HT1080 (cell line): Measurements from ENCODE around the gene GABARAP. TPM values are rescaled to one million over a fixed set of nuclear protein-coding genes. Genes with fewer than 3 reads are reported as not detected.

Source experiments
- DNase-seq: peaks from one replicate; pipeline ENCODE4 v3.0.0-alpha.2; 2015; ENCODE audit warnings: low read depth
- small RNA-seq: library from RNA; depleted of rRNA; stranded (forward); fragments of <200 nt; gene quantifications from one replicate; pipeline ENCODE3, GENCODE V24; 2014
- total RNA-seq: library from RNA; depleted of rRNA; stranded (reverse); fragments of >200 nt; shearing (Covaris generic); gene quantifications from 2 replicates; pipeline ENCODE4 v1.2.3, GENCODE V29; 2014; rRNA removed

Gene GABARAP
- total RNA-seq, 1 experiment from 2014 or later, result 331 TPM

- no peak for DNase-seq
These were observed 33.3 kb downstream of the GABARAP start for GRCh38 chr17:7208754-7209460.

GRCh38 chr17:7208027-7208571 is 34.1 kb downstream of the GABARAP start:
- DNase-seq, result no peak

GRCh38 chr17:7207120-7208001 is 34.9 kb downstream of the GABARAP start:
- DNase-seq, result no peak

GRCh38 chr17:7205561-7205960 is 36.7 kb downstream of the GABARAP start:
- no peak for DNase-seq

GRCh38 chr17:7204828-7205461 is 37.3 kb downstream of the GABARAP start:
- no peak for DNase-seq

- DNase-seq, result no peak
These were observed 37.9 kb downstream of the GABARAP start for GRCh38 chr17:7204336-7204735.

- no peak for DNase-seq
These were observed 38.9 kb downstream of the GABARAP start for GRCh38 chr17:7203391-7203790.

GRCh38 chr17:7196651-7197401 is 45.4 kb downstream of the GABARAP start:
- DNase-seq, result no peak

- DNase-seq, result no peak
These were observed 46.3 kb downstream of the GABARAP start for GRCh38 chr17:7195971-7196370.

GRCh38 chr17:7192271-7192937 is 49.8 kb downstream of the GABARAP start:
- DNase-seq, result no peak

GRCh38 chr17:7191571-7192270 is 50.5 kb downstream of the GABARAP start:
- no peak for DNase-seq

GRCh38 chr17:7191069-7191468 is 51.2 kb downstream of the GABARAP start:
- DNase-seq, result no peak

- DNase-seq, result no peak
These were observed 51.9 kb downstream of the GABARAP start for GRCh38 chr17:7190276-7190917.

Small RNA genes within 50 kb of the gene (small RNA-seq; reads per million reads assigned to genes)
- gene AC120057.4, result not detected
- gene MIR324, result 0.68 reads per million, percentile 64 among the genes with 10 or more reads in this experiment
- gene RF00019, result not detected

Other genes starting within 250 kb of the GABARAP start
- not detected in 2 replicates for gene ALOX12, start 246.4 kb downstream of the GABARAP start, total RNA-seq
- 201 and 360 TPM in 2 replicates for gene RNASEK, start 229.8 kb downstream of the GABARAP start, total RNA-seq
- not detected in 2 replicates for gene BCL6B, start 219.4 kb downstream of the GABARAP start, total RNA-seq
- gene SLC16A13, start 206.4 kb downstream of the GABARAP start, total RNA-seq, result 0.43 TPM in 1 of 2 replicates, not detected in the other
- gene SLC16A11, start 198.4 kb downstream of the GABARAP start, total RNA-seq, result not detected in 2 replicates
- gene CLEC10A, start 162.2 kb downstream of the GABARAP start, total RNA-seq, result not detected in 2 replicates
- not detected in 2 replicates for gene ASGR2, start 127.6 kb downstream of the GABARAP start, total RNA-seq
- 2.8 and 4.0 TPM in 2 replicates for gene ASGR1, start 63.1 kb downstream of the GABARAP start, total RNA-seq
- 11.3 and 14.2 TPM in 2 replicates for gene DLG4, start 22.6 kb downstream of the GABARAP start, total RNA-seq
- 317 and 327 TPM in 2 replicates for gene ACADVL, start 22.5 kb downstream of the GABARAP start, total RNA-seq
- 45.2 and 57.0 TPM in 2 replicates for gene DVL2, start 7.9 kb downstream of the GABARAP start, total RNA-seq
- 94.0 and 115 TPM in 2 replicates for gene PHF23, start 3.0 kb downstream of the GABARAP start, total RNA-seq
- 43.6 and 79.9 TPM in 2 replicates for gene CTDNEP1, start 9.3 kb upstream of the GABARAP start, total RNA-seq
- 68.1 and 78.2 TPM in 2 replicates for gene ELP5, start 9.8 kb upstream of the GABARAP start, total RNA-seq
- gene CLDN7, start 20.0 kb upstream of the GABARAP start, total RNA-seq, result not detected in 2 replicates
- 0.03 TPM in 1 of 2 replicates, not detected in the other for gene SLC2A4, start 39.3 kb upstream of the GABARAP start, total RNA-seq
- not detected in 2 replicates for gene YBX2, start 52.2 kb upstream of the GABARAP start, total RNA-seq
- 1,448 and 1,578 TPM in 2 replicates for gene EIF5A, start 65.2 kb upstream of the GABARAP start, total RNA-seq
- gene GPS2, start 72.9 kb upstream of the GABARAP start, total RNA-seq, result 125 and 135 TPM in 2 replicates
- gene NEURL4, start 86.9 kb upstream of the GABARAP start, total RNA-seq, result 20.7 TPM in 2 replicates
- 0.90 and 2.2 TPM in 2 replicates for gene ACAP1, start 94.1 kb upstream of the GABARAP start, total RNA-seq
- gene KCTD11, start 109.7 kb upstream of the GABARAP start, total RNA-seq, result 4.7 and 5.8 TPM in 2 replicates
- gene TMEM95, start 112.7 kb upstream of the GABARAP start, total RNA-seq, result not detected in 2 replicates
- 0.24 TPM in 1 of 2 replicates, not detected in the other for gene TNK1, start 138.6 kb upstream of the GABARAP start, total RNA-seq
- 31.7 and 36.7 TPM in 2 replicates for gene PLSCR3, start 152.1 kb upstream of the GABARAP start, total RNA-seq
- 54.1 and 72.6 TPM in 2 replicates for gene TMEM256, start 161.6 kb upstream of the GABARAP start, total RNA-seq
- 6.1 and 7.4 TPM in 2 replicates for gene NLGN2, start 165.4 kb upstream of the GABARAP start, total RNA-seq
- gene SPEM1, start 177.9 kb upstream of the GABARAP start, total RNA-seq, result not detected in 2 replicates
- not detected in 2 replicates for gene SPEM2, start 183.2 kb upstream of the GABARAP start, total RNA-seq
- gene SPEM3, start 186.4 kb upstream of the GABARAP start, total RNA-seq, result not detected in 2 replicates
- 0.23 and 0.43 TPM in 2 replicates for gene TMEM102, start 193.0 kb upstream of the GABARAP start, total RNA-seq
- 0.23 and 0.37 TPM in 2 replicates for gene FGF11, start 197.1 kb upstream of the GABARAP start, total RNA-seq
- gene CHRNB1, start 202.6 kb upstream of the GABARAP start, total RNA-seq, result 6.0 and 7.9 TPM in 2 replicates
- gene ZBTB4, start 237.2 kb upstream of the GABARAP start, total RNA-seq, result 13.1 and 18.1 TPM in 2 replicates
- gene SLC35G6, start 239.0 kb upstream of the GABARAP start, total RNA-seq, result not detected in 2 replicates
- gene POLR2A, start 241.9 kb upstream of the GABARAP start, total RNA-seq, result 43.4 and 44.6 TPM in 2 replicates